BJ (cell line): ENCODE data around the gene CDK4. TPM values are rescaled to one million over a fixed set of nuclear protein-coding genes. Genes with fewer than 3 reads are reported as not detected.
A peak's percentile ranks its signal among the peaks of the same experiment; 100 is the strongest.

Source experiments
- CTCF ChIA-PET: fragments of 350-600 bp; formaldehyde crosslinking; extraction: SDS; loops from one replicate; lab custom pipeline; 2021; ENCODE audit warnings: antibody characterized with exemption, inconsistent platforms; lab: Yijun Ruan, JAX
- POLR2A ChIA-PET: fragments of 300-600 bp; sonication (Branson Sonifier 250); formaldehyde crosslinking; extraction: SDS; loops from one replicate; lab custom pipeline; 2021; ENCODE audit warnings: antibody characterized with exemption; lab: Charles Lee
- DNase-seq: peaks from one replicate; pipeline ENCODE4 v3.0.0-alpha.2; 2011; ENCODE audit warnings: low read depth
- H3K27me3 ChIP-seq: 2 replicates; pipeline ENCODE4 v1.6.0; 2011; ENCODE audit warnings: low read length; ENCODE audit not compliant: control insufficient read depth, insufficient read depth
- H3K36me3 ChIP-seq: 2 replicates; pipeline ENCODE4 v1.5.1; 2011; ENCODE audit warnings: low read length; ENCODE audit not compliant: control insufficient read depth, insufficient read depth
- H3K4me3 ChIP-seq: 2 replicates; pipeline ENCODE4 v1.5.1; 2011; ENCODE audit warnings: low read depth, mild to moderate bottlenecking, control low read depth, low read length
- CTCF ChIP-seq: IDR thresholded peaks from 2 replicates; pipeline ENCODE4 v1.5.1; 2011; ENCODE audit warnings: low read depth, mild to moderate bottlenecking, control low read depth, inconsistent platforms, low read length, moderate library complexity; ENCODE audit not compliant: insufficient read depth
- polyA plus RNA-seq: library from polyadenylated mRNA; depleted of rRNA; stranded (reverse); fragments of >200 nt; gene quantifications from 2 replicates; pipeline ENCODE4 v1.2.3, GENCODE V29; 2011

The CDK4 gene
- polyA plus RNA-seq, 1 experiment = 293 TPM

GRCh38 chr12:57744777-57745484, 7.2 kb downstream of the CDK4 start, which contains the start of gene TSPAN31:
TSPAN31 (plus strand) TSS chr12:57745039; CDS start chr12:57745155, 116 bp downstream.
- Histone ChIP-seq H3K4me3 (peak within 1 kb of the TSS; percentile 75), H3K27me3 (peaks cover 18% of the 10 kb centered on the region), H3K36me3 (peaks cover 15% of the 10 kb centered on the region)
- ChIA-PET POLR2A (interaction anchor here (0.6 to 1.2 kb wide), 3 partner anchors 28 to 196 kb away, joined by 3 read pairs; partner anchors contain the start of genes ATP23 and EEF1AKMT3), CTCF (interaction anchor here (0.8 to 2.2 kb wide), 6 partner anchors 8 to 19 kb away, joined by 3 to 14 read pairs (median 4); no protein-coding TSS in a partner anchor)
- TF ChIP-seq CTCF = no peak
- peak; percentile 90 for DNase-seq

GRCh38 chr12:57744194-57744776, 7.8 kb downstream of the CDK4 start:
- POLR2A ChIA-PET = interaction anchor here (0.6 to 1.2 kb wide), 3 partner anchors 28 to 197 kb away, joined by 3 read pairs; partner anchors contain the start of genes ATP23 and EEF1AKMT3
- no peak for TF ChIP-seq CTCF
- no peak for DNase-seq
- CTCF ChIA-PET = interaction anchor here (0.9 to 2.2 kb wide), 3 partner anchors 11 to 18 kb away, joined by 3 to 14 read pairs (median 5); no protein-coding TSS in a partner anchor
- Histone ChIP-seq H3K36me3 (peaks cover 15% of the 10 kb centered on the region), H3K27me3 (peaks cover 24% of the 10 kb centered on the region), H3K4me3 (peak overlapping the region; percentile 75)

- H3K36me3 ChIP-seq = peaks cover 11% of the 10 kb centered on the region
- no peak for TF ChIP-seq CTCF
- ChIA-PET POLR2A (no interaction called here), CTCF (interaction anchor here (1.8 to 2.2 kb wide), 2 partner anchors 16 to 17 kb away, joined by 5 to 14 read pairs; no protein-coding TSS in a partner anchor)
- DNase-seq = no peak
- H3K27me3 ChIP-seq = peaks cover 28% of the 10 kb centered on the region
- H3K4me3 ChIP-seq = no peak overlapping the region
These were observed 8.3 kb downstream of the CDK4 start for GRCh38 chr12:57743769-57744168.

- CTCF ChIA-PET = interaction anchor here (1.4 kb wide), 1 partner anchor 16 kb away, joined by 4 read pairs; no protein-coding TSS in a partner anchor
- POLR2A ChIA-PET = no interaction called here
- Histone ChIP-seq H3K27me3 (peaks cover 36% of the 10 kb centered on the region), H3K36me3 (peaks cover 5% of the 10 kb centered on the region), H3K4me3 (no peak overlapping the region)
- DNase-seq = no peak
- no peak for TF ChIP-seq CTCF
These were observed 10.0 kb downstream of the CDK4 start for GRCh38 chr12:57741844-57742738.
